WERI-Rb-1 (cell line): ENCODE measurements around the gene PRR15L.
A peak's percentile ranks its signal among the peaks of the same experiment; 100 is the strongest.

Source experiments
- DNase-seq: peaks from one replicate; pipeline ENCODE4 v3.0.0-alpha.2; 2020
- H3K27ac ChIP-seq: fragments of 250-450 bp; sonication (Bioruptor Pico); 2 replicates; pipeline ENCODE4 v1.5.1; 2020; ENCODE audit warnings: mild to moderate bottlenecking, moderate library complexity
- H3K27me3 ChIP-seq: fragments of 250-450 bp; sonication (Bioruptor Pico); 2 replicates; pipeline ENCODE4 v1.5.1; 2021; ENCODE audit warnings: mild to moderate bottlenecking, low read depth, moderate library complexity; ENCODE audit not compliant: insufficient read depth, severe bottlenecking
- H3K36me3 ChIP-seq: fragments of 250-450 bp; sonication (Bioruptor Pico); 2 replicates; pipeline ENCODE4 v1.5.1; 2020; ENCODE audit warnings: mild to moderate bottlenecking, moderate library complexity
- H3K4me3 ChIP-seq: 2 replicates; pipeline ENCODE4 v1.5.1; 2011; ENCODE audit warnings: low read depth, mild to moderate bottlenecking, control low read depth, low read length
- H3K9me3 ChIP-seq: fragments of 250-450 bp; sonication (Bioruptor Pico); 2 replicates; pipeline ENCODE4 v1.5.1; 2021; ENCODE audit warnings: mild to moderate bottlenecking, moderate library complexity; ENCODE audit not compliant: severe bottlenecking
- TF ChIP-seq, protein P1 (sequence below): IDR thresholded peaks from 2 replicates; pipeline ENCODE4 v1.5.1; 2011; ENCODE audit warnings: low read depth, mild to moderate bottlenecking, control low read depth, inconsistent platforms, low read length

Gene PRR15L

DNA sequence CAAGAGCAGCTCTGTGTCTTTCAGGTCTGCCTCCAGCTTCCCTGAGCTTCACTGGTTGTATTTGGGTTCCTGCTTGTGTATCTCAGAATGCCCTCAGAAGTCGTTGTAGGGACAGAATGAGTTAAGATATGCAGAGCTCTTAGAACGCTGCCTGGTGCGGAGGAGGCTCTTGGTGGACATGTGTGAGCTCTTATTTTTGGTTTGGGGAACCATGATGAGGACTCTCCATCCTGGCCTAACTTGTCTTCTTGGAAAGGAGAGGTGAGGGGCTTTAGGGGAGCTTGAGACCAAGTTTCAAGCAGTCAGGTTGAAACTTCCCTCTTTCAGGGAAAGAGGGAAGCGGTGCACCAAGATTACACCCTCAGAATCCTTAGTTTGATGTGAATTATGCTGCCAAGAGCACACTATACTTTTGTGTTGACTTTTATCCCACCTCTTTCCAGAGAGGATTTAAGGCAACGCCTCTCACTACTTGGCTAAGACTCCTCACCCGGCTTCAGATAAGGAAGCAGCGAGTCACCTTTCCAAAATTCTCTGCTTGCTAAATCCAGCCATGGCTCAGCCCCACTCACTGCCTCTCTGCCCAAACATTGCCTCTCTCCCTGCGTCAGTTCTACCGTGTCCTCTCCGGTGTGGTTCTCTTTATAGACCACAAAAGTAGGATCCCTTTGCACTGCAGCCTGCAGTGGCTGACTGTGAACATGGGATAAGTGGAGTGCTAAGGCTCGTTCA lies 26.0 kb upstream of the PRR15L start:
- Histone ChIP-seq H3K36me3 (peaks cover 67% of the 10 kb centered on the region), H3K9me3 (no peaks in the 10 kb centered on the region), H3K27me3 (no peaks in the 10 kb centered on the region), H3K4me3 (no peak overlapping the region), H3K27ac (peak overlapping the region; percentile 64)
- TF ChIP-seq, protein P1, sequence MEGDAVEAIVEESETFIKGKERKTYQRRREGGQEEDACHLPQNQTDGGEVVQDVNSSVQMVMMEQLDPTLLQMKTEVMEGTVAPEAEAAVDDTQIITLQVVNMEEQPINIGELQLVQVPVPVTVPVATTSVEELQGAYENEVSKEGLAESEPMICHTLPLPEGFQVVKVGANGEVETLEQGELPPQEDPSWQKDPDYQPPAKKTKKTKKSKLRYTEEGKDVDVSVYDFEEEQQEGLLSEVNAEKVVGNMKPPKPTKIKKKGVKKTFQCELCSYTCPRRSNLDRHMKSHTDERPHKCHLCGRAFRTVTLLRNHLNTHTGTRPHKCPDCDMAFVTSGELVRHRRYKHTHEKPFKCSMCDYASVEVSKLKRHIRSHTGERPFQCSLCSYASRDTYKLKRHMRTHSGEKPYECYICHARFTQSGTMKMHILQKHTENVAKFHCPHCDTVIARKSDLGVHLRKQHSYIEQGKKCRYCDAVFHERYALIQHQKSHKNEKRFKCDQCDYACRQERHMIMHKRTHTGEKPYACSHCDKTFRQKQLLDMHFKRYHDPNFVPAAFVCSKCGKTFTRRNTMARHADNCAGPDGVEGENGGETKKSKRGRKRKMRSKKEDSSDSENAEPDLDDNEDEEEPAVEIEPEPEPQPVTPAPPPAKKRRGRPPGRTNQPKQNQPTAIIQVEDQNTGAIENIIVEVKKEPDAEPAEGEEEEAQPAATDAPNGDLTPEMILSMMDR = no peak
- no peak for DNase-seq

DNA sequence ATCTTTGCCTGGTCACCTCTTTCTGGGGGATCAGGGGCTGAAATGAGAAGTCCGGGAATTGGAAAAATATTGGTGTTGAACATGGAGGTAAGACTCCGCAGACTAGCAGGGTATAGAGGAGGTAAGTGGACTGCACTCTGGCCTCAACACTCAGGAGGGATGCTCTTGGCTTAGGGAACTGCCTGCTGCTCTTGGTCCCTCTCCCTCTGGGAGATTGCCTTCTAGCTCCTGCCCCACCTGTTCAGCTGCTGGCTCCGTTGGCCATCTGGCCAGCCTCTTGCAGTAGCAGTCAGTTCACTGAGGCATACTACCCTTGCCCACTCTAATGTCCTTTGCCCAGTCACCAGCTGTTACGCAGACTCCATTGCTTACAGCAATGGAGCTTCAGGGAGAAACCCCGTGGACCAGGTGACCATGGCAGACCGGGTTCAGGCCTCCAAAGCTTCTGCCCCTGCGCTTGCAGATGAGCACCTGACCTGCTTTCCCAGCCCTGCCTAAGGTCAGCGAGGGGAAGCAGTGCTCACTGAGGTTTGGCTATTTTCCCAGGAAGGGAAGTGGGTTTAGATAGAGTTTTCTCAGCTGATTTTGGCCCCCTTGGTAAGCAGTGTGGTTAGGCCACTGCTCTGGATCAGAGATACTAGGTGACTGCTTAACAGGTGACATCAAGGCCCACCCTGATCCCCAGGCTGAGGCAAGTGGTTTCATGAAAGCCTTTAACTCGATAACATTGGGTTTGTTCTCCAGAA lies 25.1 kb upstream of the PRR15L start:
- H3K4me3 ChIP-seq = no peak overlapping the region
- TF ChIP-seq, protein P1 = no peak
- peaks cover 75% of the 10 kb centered on the region for H3K36me3 ChIP-seq
- H3K27me3 ChIP-seq = no peaks in the 10 kb centered on the region
- peak; percentile 84 for DNase-seq
- H3K27ac ChIP-seq = peak overlapping the region; percentile 64
- no peaks in the 10 kb centered on the region for H3K9me3 ChIP-seq

- Histone ChIP-seq H3K36me3 (peaks cover 82% of the 10 kb centered on the region), H3K27me3 (no peaks in the 10 kb centered on the region), H3K27ac (peak overlapping the region; percentile 64), H3K4me3 (no peak overlapping the region), H3K9me3 (no peaks in the 10 kb centered on the region)
- no peak for DNase-seq
- TF ChIP-seq, protein P1 = no peak
These were observed 24.5 kb upstream of the PRR15L start for GRCh38 chr17:47982091-47982617.

DNA sequence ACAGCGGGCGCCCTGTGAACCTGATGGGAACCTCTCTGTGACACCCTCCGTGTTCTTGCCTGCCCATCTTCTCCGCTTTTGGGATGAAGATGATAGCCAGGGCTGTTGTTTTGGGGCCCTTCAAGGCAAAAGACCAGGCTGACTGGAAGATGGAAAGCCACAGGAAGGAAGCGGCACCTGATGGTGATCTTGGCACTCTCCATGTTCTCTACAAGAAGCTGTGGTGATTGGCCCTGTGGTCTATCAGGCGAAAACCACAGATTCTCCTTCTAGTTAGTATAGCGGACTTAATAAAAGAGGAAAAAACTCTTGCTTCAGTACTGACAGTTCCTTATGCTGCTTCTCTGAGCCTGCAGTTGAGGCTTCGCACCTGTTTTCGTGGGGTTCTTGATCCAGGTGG lies 23.8 kb upstream of the PRR15L start:
- no peaks in the 10 kb centered on the region for H3K27me3 ChIP-seq
- TF ChIP-seq, protein P1 = no peak
- peak overlapping the region; percentile 64 for H3K27ac ChIP-seq
- H3K4me3 ChIP-seq = no peak overlapping the region
- no peaks in the 10 kb centered on the region for H3K9me3 ChIP-seq
- peaks cover 89% of the 10 kb centered on the region for H3K36me3 ChIP-seq
- DNase-seq = no peak

DNA sequence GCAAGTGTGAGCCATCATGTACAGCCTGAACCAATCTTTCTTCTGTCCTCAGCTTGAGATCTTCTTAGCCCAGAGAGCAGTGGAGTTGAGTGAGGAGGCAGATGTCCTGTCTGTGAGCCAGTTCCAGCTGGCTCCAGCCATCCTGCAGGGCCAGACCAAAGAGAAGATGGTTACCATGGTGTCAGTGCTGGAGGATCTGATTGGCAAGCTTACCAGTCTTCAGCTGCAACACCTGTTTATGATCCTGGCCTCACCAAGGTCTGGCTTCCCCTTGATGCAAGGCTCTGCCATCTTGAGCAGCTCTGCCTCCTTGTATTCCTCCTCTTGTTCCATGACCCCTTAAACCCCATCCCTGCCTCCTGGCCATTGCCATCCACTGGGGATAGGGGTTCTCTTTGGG lies 22.9 kb upstream of the PRR15L start:
- peaks cover 97% of the 10 kb centered on the region for H3K36me3 ChIP-seq

More for the DNA sequence above, 22.9 kb upstream of the PRR15L start:
- H3K9me3 ChIP-seq = no peaks in the 10 kb centered on the region
- no peaks in the 10 kb centered on the region for H3K27me3 ChIP-seq
- TF ChIP-seq, protein P1 = no peak
- no peak overlapping the region for H3K4me3 ChIP-seq
- H3K27ac ChIP-seq = peak overlapping the region; percentile 37; the same call in 1 of the 2 replicates
- DNase-seq = peak; percentile 29
